K562 (cell line): ENCODE results near the gene TMEM120A. TPM values are rescaled to one million over a fixed set of nuclear protein-coding genes. Genes with fewer than 3 reads are reported as not detected.

Experiments
- CEBPB ChIP-seq: fragments of 450-650 bp; IDR thresholded peaks from 2 replicates; pipeline ENCODE4 v1.6.1; 2016; ENCODE audit warnings: missing genetic modification characterization, missing compliant biosample characterization
- CXXC5 ChIP-seq: fragments of 250-450 bp; sonication (Bioruptor Pico); IDR thresholded peaks from 2 replicates; pipeline ENCODE4 v1.8.0; 2022; ENCODE audit warnings: inconsistent platforms, mild to moderate bottlenecking, moderate library complexity
- FOS ChIP-seq: IDR thresholded peaks from 3 replicates; pipeline ENCODE4 v1.6.1; 2011; ENCODE audit not compliant: insufficient read length; ENCODE audit errors: extremely low read depth
- NFE2 ChIP-seq: IDR thresholded peaks from 2 replicates; pipeline ENCODE4 v1.6.1; 2014; ENCODE audit warnings: antibody characterized with exemption, low read depth
- NR2C1 ChIP-seq, 2 experiments: fragments of 450-650 bp; IDR thresholded peaks; 2 replicates each; pipeline ENCODE4 v1.6.1; 2017; ENCODE audit warnings: mild to moderate bottlenecking in 2 of 2, antibody characterized with exemption in 1 of 2, inconsistent platforms in 1 of 2, missing compliant biosample characterization in 1 of 2, missing genetic modification characterization in 1 of 2
- RBM15 ChIP-seq: fragments of 200-400 bp; formaldehyde crosslinking; IDR thresholded peaks from 2 replicates; pipeline ENCODE4 v1.6.1; 2018; ENCODE audit warnings: mild to moderate bottlenecking, low read length, moderate library complexity; ENCODE audit not compliant: insufficient read depth
- WHSC1 ChIP-seq: IDR thresholded peaks from one replicate; pipeline ENCODE4 v1.6.1; 2012; ENCODE audit warnings: low read length, control low read depth, inconsistent platforms
- ZNF584 ChIP-seq: fragments of 200-800 bp; sonication (Bioruptor generic); IDR thresholded peaks from 2 replicates; pipeline ENCODE4 v1.6.1; 2016; ENCODE audit warnings: low read depth, mild to moderate bottlenecking, missing genetic modification characterization, missing compliant biosample characterization
- polyA plus RNA-seq, 8 experiments: library from polyadenylated mRNA; depleted of rRNA in 4 of 8; stranded (reverse) in 5 of 8; unstranded in 3 of 8; fragments of >200 nt; fragmentation: Nextera tagmentation in 2 of 8; fragmentation: Illumina TruSeq in 1 of 8; extraction: Ambion mirVana in 2 of 8; extraction: Trizol in 1 of 8; gene quantifications; 2 replicates each; pipeline versions ENCODE4 v1.2.1 to v1.2.3, GENCODE V29; 2011 to 2014; ENCODE audit warnings: inconsistent platforms in 1 of 8, missing spikeins in 1 of 8
- total RNA-seq, 7 experiments: library from RNA; depleted of rRNA in 6 of 7; stranded (reverse); fragments of >200 nt in 6 of 7; fragmentation: Illumina TruSeq in 2 of 7; extraction: Trizol in 2 of 7; gene quantifications; 2 replicates each; pipeline versions ENCODE4 v1.2.1 to v1.2.3, GENCODE V29; 2011 to 2021; ENCODE audit warnings: low replicate concordance in 1 of 7
- TF ChIP-seq, protein P1 (sequence below), 2 experiments: fragments of 150-350 bp in 1 of 2; IDR thresholded peaks; 2 replicates each; pipeline ENCODE4 v1.6.1; 2012 to 2016; ENCODE audit warnings: low read depth in 2 of 2, low read length in 2 of 2, mild to moderate bottlenecking in 1 of 2, moderate library complexity in 1 of 2

Gene TMEM120A
- total and polyA plus RNA-seq, 9 of the 15 experiments (the other 6 are each of a cell fraction or from before 2014, with no cell fraction given) = 2.3 to 90.2 (median 22.9) TPM

DNA sequence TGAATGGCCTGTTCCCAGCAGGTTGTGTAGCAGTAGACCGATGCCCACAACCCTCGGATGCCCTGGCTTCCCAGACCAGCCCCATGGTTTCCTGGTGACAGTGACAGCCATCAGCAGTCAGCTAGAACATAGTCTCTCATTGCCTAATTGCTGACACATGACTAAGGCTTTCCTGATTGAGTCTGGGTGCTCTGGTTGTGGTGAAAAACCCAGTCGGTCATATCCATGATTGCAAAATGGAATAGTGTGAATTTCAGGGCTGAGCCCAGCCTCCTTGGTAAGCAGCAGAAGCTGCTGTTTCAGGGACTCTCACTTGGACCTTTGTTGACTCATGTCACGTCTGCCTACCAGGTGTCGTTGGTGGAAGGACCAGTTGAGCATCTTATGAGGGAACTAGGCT is 42.9 kb downstream of the TMEM120A start (continued):
- TF ChIP-seq NR2C1 (IDR thresholded peaks at IDR 0.05) = no peak
- TF ChIP-seq NR2C1 (tag; IDR thresholded peaks at IDR 0.05) = no peak
- no peak for TF ChIP-seq ZNF584 (CRISPR knock-in tag)
- TF ChIP-seq CXXC5 (CRISPR knock-in tag) = no peak
- no peak for TF ChIP-seq FOS
- TF ChIP-seq NFE2 = peak; percentile 14; the same call in 1 of the 2 replicates
- no peak for TF ChIP-seq RBM15
- no peak for TF ChIP-seq WHSC1
- peak; percentile 65 for TF ChIP-seq CEBPB (tag)
- TF ChIP-seq, protein P1, sequence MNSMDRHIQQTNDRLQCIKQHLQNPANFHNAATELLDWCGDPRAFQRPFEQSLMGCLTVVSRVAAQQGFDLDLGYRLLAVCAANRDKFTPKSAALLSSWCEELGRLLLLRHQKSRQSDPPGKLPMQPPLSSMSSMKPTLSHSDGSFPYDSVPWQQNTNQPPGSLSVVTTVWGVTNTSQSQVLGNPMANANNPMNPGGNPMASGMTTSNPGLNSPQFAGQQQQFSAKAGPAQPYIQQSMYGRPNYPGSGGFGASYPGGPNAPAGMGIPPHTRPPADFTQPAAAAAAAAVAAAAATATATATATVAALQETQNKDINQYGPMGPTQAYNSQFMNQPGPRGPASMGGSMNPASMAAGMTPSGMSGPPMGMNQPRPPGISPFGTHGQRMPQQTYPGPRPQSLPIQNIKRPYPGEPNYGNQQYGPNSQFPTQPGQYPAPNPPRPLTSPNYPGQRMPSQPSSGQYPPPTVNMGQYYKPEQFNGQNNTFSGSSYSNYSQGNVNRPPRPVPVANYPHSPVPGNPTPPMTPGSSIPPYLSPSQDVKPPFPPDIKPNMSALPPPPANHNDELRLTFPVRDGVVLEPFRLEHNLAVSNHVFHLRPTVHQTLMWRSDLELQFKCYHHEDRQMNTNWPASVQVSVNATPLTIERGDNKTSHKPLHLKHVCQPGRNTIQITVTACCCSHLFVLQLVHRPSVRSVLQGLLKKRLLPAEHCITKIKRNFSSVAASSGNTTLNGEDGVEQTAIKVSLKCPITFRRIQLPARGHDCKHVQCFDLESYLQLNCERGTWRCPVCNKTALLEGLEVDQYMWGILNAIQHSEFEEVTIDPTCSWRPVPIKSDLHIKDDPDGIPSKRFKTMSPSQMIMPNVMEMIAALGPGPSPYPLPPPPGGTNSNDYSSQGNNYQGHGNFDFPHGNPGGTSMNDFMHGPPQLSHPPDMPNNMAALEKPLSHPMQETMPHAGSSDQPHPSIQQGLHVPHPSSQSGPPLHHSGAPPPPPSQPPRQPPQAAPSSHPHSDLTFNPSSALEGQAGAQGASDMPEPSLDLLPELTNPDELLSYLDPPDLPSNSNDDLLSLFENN (IDR thresholded peaks at IDR 0.05; ENCODE audit: low read depth in 2 of 2, low read length in 2 of 2) = no peak
